SK-N-SH (cell line): ENCODE results near the gene UROD. TPM values are rescaled to one million over a fixed set of nuclear protein-coding genes. Genes with fewer than 3 reads are reported as not detected.

Source experiments
- CTCF ChIA-PET: fragments of 300-600, 350-600 bp; formaldehyde crosslinking; extraction: SDS; loops from one replicate; lab custom pipeline; 2021; lab: Yijun Ruan, JAX
- POLR2A ChIA-PET: fragments of 350-600 bp; sonication (Branson Sonifier 250); formaldehyde crosslinking; extraction: SDS; loops from one replicate; lab custom pipeline; 2020; ENCODE audit warnings: antibody characterized with exemption, inconsistent platforms; lab: Yijun Ruan, JAX
- DNase-seq: peaks from one replicate; pipeline ENCODE4 v3.0.0; 2012
- H2AFZ ChIP-seq: fragments of 200-600 bp; sonication (generic); 2 replicates; pipeline ENCODE4 v1.8.1; 2016; ENCODE audit warnings: antibody characterized with exemption, mild to moderate bottlenecking, low read depth
- H3F3A ChIP-seq: fragments of 200-600 bp; sonication (generic); replicated peaks from 2 replicates; pipeline ENCODE3; 2016; ENCODE audit warnings: antibody characterized with exemption, mild to moderate bottlenecking; ENCODE audit not compliant: insufficient read depth
- H3K27ac ChIP-seq, 2 experiments: fragments of 200-500 bp in 1 of 2; fragments of 200-600 bp in 1 of 2; sonication (Bioruptor generic) in 1 of 2; sonication (generic), shearing (Covaris generic) in 1 of 2; 2 replicates each; pipeline versions ENCODE4 v1.5.1 to v1.6.1; 2014 to 2016; ENCODE audit warnings: low read depth in 2 of 2, inconsistent platforms in 1 of 2, low read length in 1 of 2, mild to moderate bottlenecking in 1 of 2, mixed read lengths in 1 of 2
- H3K27me3 ChIP-seq: fragments of 200-600 bp; sonication (generic), shearing (Covaris generic); 2 replicates; pipeline ENCODE4 v1.6.1; 2016; ENCODE audit warnings: mixed run types; ENCODE audit not compliant: insufficient read depth
- H3K36me3 ChIP-seq, 2 experiments: fragments of 200-500 bp in 1 of 2; fragments of 200-600 bp in 1 of 2; sonication (Bioruptor generic) in 1 of 2; sonication (generic) in 1 of 2; replicated peaks in 1 of 2; 2 replicates each; pipeline versions ENCODE3 to v1.5.1; 2014 to 2016; ENCODE audit warnings: low read length in 1 of 2, mild to moderate bottlenecking in 1 of 2; ENCODE audit not compliant: insufficient read depth in 2 of 2, control insufficient read depth in 1 of 2
- H3K4me1 ChIP-seq, 2 experiments: fragments of 200-500 bp in 1 of 2; fragments of 200-600 bp in 1 of 2; sonication (Bioruptor generic) in 1 of 2; sonication (generic), shearing (Covaris generic) in 1 of 2; 2 replicates each; pipeline versions ENCODE4 v1.5.1 to v1.6.1; 2014 to 2016; ENCODE audit warnings: low read depth in 1 of 2, low read length in 1 of 2, mixed run types in 1 of 2; ENCODE audit not compliant: insufficient read depth in 2 of 2, control insufficient read depth in 1 of 2
- H3K4me2 ChIP-seq: fragments of 200-600 bp; sonication (generic), shearing (Covaris generic); 2 replicates; pipeline ENCODE4 v1.6.1; 2017; ENCODE audit warnings: mixed run types
- H3K4me3 ChIP-seq, 2 experiments: fragments of 200-500 bp in 1 of 2; fragments of 200-600 bp in 1 of 2; sonication (Bioruptor generic) in 1 of 2; sonication (generic), shearing (Covaris generic) in 1 of 2; 2 replicates each; pipeline versions ENCODE4 v1.5.1 to v1.8.1; 2014 to 2016; ENCODE audit warnings: low read depth in 2 of 2, inconsistent platforms in 1 of 2, low read length in 1 of 2, mild to moderate bottlenecking in 1 of 2, mixed read lengths in 1 of 2, moderate library complexity in 1 of 2
- H3K79me2 ChIP-seq: fragments of 200-600 bp; sonication (generic); 2 replicates; pipeline ENCODE4 v1.8.1; 2017; ENCODE audit warnings: mild to moderate bottlenecking; ENCODE audit not compliant: insufficient read depth
- H3K9ac ChIP-seq: fragments of 200-600 bp; sonication (generic); 2 replicates; pipeline ENCODE4 v1.6.1; 2017; ENCODE audit warnings: mixed run types
- H3K9me2 ChIP-seq: fragments of 200-600 bp; sonication (generic); 2 replicates; pipeline ENCODE4 v1.6.1; 2017; ENCODE audit warnings: mixed run types
- H3K9me3 ChIP-seq: fragments of 200-600 bp; sonication (generic); 2 replicates; pipeline ENCODE4 v1.6.1; 2017; ENCODE audit warnings: mixed run types, mild to moderate bottlenecking, moderate library complexity
- H4K20me1 ChIP-seq: fragments of 200-600 bp; sonication (generic); 2 replicates; pipeline ENCODE4 v1.6.1; 2017; ENCODE audit warnings: mild to moderate bottlenecking, mixed run types; ENCODE audit not compliant: insufficient read depth
- NRF1 ChIP-seq: IDR thresholded peaks from 2 replicates; pipeline ENCODE4 v1.6.1; 2012; ENCODE audit warnings: low read depth, mild to moderate bottlenecking, low read length
- RAD21 ChIP-seq: IDR thresholded peaks from 2 replicates; pipeline ENCODE4 v1.6.1; 2012; ENCODE audit warnings: mild to moderate bottlenecking, low read length
- REST ChIP-seq: IDR thresholded peaks from 2 replicates; pipeline ENCODE4 v1.6.1; 2012; ENCODE audit warnings: mild to moderate bottlenecking, low read depth, low read length, moderate library complexity
- WGBS: methylation state at CpG from one replicate; pipeline ENCODE4 v1.1.6; 2017; ENCODE audit warnings: low lambda C conversion rate; 5-methylcytosine and 5-hydroxymethylcytosine counted together
- polyA plus RNA-seq, 3 experiments: library from polyadenylated mRNA; depleted of rRNA; stranded (reverse); fragments of >200 nt; gene quantifications; 2 replicates each; pipeline ENCODE4 v1.2.3, GENCODE V29; 2012

UROD gene
- polyA plus RNA-seq, 1 of the 3 experiments (the other 2 are of a cell fraction): 230 TPM

- no peaks in the 10 kb centered on the region for H4K20me1 ChIP-seq
- no peak for DNase-seq
- no peaks in the 10 kb centered on the region for H3K9me3 ChIP-seq
- POLR2A ChIA-PET: no interaction called here
- CTCF ChIA-PET: interaction anchor here (0.6 kb wide), 1 partner anchor 30 kb away, joined by 3 read pairs; no protein-coding TSS in a partner anchor
- 75% methylated on average over 1 of the region's 1 CpG for whole genome bisulfite sequencing
- no peaks in the 10 kb centered on the region for H3F3A ChIP-seq
- no peaks in the 10 kb centered on the region for H3K36me3 ChIP-seq
- H3K4me1 ChIP-seq: no peaks in the 10 kb centered on the region
- no peaks in the 10 kb centered on the region for H3K79me2 ChIP-seq
- H3K4me3 ChIP-seq: no peak overlapping the region
- H3K9ac ChIP-seq: no peak overlapping the region
- H3K9me2 ChIP-seq: no peaks in the 10 kb centered on the region
- H3K27ac ChIP-seq: no peak overlapping the region
- H3K27me3 ChIP-seq: no peaks in the 10 kb centered on the region
- H3K4me2 ChIP-seq: no peak overlapping the region
- no peak for TF ChIP-seq NRF1
- no peak for TF ChIP-seq REST
- no peak for TF ChIP-seq RAD21
- no peak overlapping the region for H2AFZ ChIP-seq
Measured at GRCh38 chr1:45044916-45045315, 32.9 kb downstream of the UROD start.

GRCh38 chr1:45047032-45047431 is 35.0 kb downstream of the UROD start:
- DNase-seq: no peak
- Histone ChIP-seq H3K4me3 (no peak overlapping the region), H3K9me3 (no peaks in the 10 kb centered on the region), H3K27me3 (no peaks in the 10 kb centered on the region), H2AFZ (no peak overlapping the region), H3K9me2 (no peaks in the 10 kb centered on the region), H4K20me1 (no peaks in the 10 kb centered on the region), H3F3A (no peaks in the 10 kb centered on the region), H3K79me2 (no peaks in the 10 kb centered on the region), H3K4me2 (no peak overlapping the region), H3K27ac (no peak overlapping the region)
- WGBS: 76% methylated on average over 5 of the region's 5 CpGs
- POLR2A ChIA-PET: no interaction called here
- no peak for TF ChIP-seq REST
- TF ChIP-seq, all 33 proteins: peak for 0
- Histone ChIP-seq H3K36me3 (no peaks in the 10 kb centered on the region), H3K4me1 (peaks cover 0 to 2% of the 10 kb centered on the region in 2 experiments; a peak in 2 of 4 replicates), H3K9ac (no peak overlapping the region)
- CTCF ChIA-PET: no interaction called here
